MG63 (cell line): ENCODE data around the gene TUBGCP3. TPM values are rescaled to one million over a fixed set of nuclear protein-coding genes. Genes with fewer than 3 reads are reported as not detected.
A peak's percentile ranks its signal among the peaks of the same experiment; 100 is the strongest.
"Not testable (repeated sequence)": the region's sequence is repeated elsewhere in the genome, so short reads cannot be mapped to it uniquely, and the experiment has no call there.

Experiments used
- DNase-seq: peaks from one replicate; pipeline ENCODE4 v3.0.0-alpha.2; 2020
- H3K27me3 ChIP-seq: fragments of 250-450 bp; sonication (Bioruptor Pico); 2 replicates; pipeline ENCODE4 v1.5.1; 2020; ENCODE audit warnings: mild to moderate bottlenecking, moderate library complexity
- H3K36me3 ChIP-seq: fragments of 250-450 bp; sonication (Bioruptor Pico); 2 replicates; pipeline ENCODE4 v1.5.1; 2020; ENCODE audit warnings: mild to moderate bottlenecking, moderate library complexity
- H3K4me3 ChIP-seq: fragments of 250-450 bp; sonication (Bioruptor Pico); 2 replicates; pipeline ENCODE4 v1.5.1; 2020; ENCODE audit warnings: mild to moderate bottlenecking, moderate library complexity
- H3K9me3 ChIP-seq: fragments of 250-450 bp; sonication (Bioruptor Pico); 2 replicates; pipeline ENCODE4 v1.5.1; 2020; ENCODE audit warnings: mild to moderate bottlenecking, moderate library complexity
- total RNA-seq: library from RNA; depleted of rRNA; stranded (reverse); fragments of >200 nt; shearing (Covaris generic); gene quantifications from 2 replicates; pipeline ENCODE4 v1.2.3, GENCODE V29; 2014; ENCODE audit warnings: low replicate concordance

Gene TUBGCP3
- total RNA-seq, 1 experiment from 2014 or later = 8.5 TPM

DNA sequence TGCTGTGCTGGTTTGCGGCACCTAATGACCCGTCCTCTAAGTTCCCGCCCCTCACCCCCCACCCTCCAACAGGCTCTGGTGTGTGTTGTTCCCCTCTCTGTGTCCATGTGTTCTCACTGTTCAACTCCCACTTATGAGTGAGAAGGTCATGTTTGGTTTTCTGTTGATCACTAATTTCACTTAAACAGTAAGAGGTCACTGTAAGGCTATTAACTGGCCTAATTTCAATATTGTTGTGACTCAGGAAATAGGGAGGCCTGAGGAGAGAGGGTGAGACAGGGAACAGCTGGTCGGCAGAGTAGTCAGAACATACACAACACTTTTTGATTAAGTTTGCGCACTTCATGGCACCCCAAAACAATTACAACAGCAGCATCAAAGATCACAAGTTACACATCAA is 15.6 kb downstream of the TUBGCP3 start:
- H3K36me3 ChIP-seq = 0 out of 2 replicates have a peak, but pooled peaks cover 2% of the 10 kb centered on the region
- DNase-seq = no peak
- H3K9me3 ChIP-seq = peaks cover under 1% of the 10 kb centered on the region; the same call in 1 of the 2 replicates
- no peak overlapping the region for H3K4me3 ChIP-seq
- H3K27me3 ChIP-seq = no peaks in the 10 kb centered on the region

- Histone ChIP-seq H3K36me3 (peaks cover 19% of the 10 kb centered on the region), H3K9me3 (no peaks in the 10 kb centered on the region), H3K27me3 (no peaks in the 10 kb centered on the region), H3K4me3 (no peak overlapping the region)
- DNase-seq = no peak
Measured at GRCh38 chr13:112569821-112570220, 18.1 kb downstream of the TUBGCP3 start.

GRCh38 chr13:112567161-112567862 is 20.6 kb downstream of the TUBGCP3 start:
- DNase-seq = no peak
- Histone ChIP-seq H3K9me3 (no peaks in the 10 kb centered on the region), H3K36me3 (peaks cover 28% of the 10 kb centered on the region), H3K4me3 (no peak overlapping the region), H3K27me3 (no peaks in the 10 kb centered on the region)

DNA sequence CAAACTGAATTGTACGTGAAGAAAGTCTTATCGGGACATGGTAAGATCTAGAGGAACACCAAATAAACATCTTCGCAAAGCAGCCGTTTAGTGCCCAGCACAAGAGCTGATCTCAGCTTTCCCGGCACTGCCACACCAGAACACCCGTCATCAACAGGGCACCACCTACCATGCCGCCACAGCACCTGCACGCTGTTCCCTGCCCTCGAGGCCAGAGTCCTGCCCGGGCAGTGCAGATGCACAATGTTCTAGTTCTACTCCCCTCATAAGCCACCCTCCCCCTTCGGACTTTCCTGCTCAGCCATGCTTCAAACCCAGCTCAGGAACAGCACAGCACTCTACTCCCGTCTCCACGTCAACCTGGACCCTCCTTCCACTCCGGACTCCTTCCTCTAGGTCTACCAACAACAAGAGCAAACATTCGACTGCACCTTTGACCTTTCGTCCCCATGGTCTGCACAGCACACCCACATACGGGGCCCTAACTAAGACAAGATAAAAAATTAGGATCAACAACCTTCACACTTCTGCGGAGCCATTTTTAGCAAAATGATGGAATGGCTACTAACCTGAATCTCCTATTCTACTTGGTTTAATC is 25.1 kb downstream of the TUBGCP3 start:
- Histone ChIP-seq H3K27me3 (no peaks in the 10 kb centered on the region), H3K9me3 (no peaks in the 10 kb centered on the region), H3K4me3 (no peak overlapping the region), H3K36me3 (peaks cover 30% of the 10 kb centered on the region)
- DNase-seq = no peak

DNA sequence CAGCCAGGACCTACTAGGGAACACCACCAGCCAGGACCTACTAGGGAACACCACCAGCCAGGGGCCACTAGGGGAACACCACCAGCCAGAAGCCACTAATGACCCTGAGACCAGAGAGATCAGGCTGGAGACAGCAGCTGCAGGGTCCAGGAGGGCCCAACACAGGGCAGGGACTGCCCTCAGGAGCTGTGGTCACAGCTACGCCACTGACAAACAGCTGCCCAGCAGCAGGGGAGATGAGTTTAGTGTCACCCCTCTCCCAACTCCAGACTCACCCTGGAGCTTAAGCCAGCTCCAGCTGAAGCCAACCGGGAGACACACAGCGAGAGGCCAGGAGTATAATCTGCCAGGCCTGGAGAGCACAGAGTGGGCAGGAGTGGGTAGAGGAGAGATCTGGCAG is 25.7 kb downstream of the TUBGCP3 start:
- no peaks in the 10 kb centered on the region for H3K27me3 ChIP-seq
- peaks cover 36% of the 10 kb centered on the region for H3K36me3 ChIP-seq
- H3K4me3 ChIP-seq = no peak overlapping the region
- H3K9me3 ChIP-seq = no peaks in the 10 kb centered on the region
- no peak for DNase-seq

- DNase-seq = no peak
- no peaks in the 10 kb centered on the region for H3K9me3 ChIP-seq
Measured at GRCh38 chr13:112561478-112561877, 26.5 kb downstream of the TUBGCP3 start.

DNA sequence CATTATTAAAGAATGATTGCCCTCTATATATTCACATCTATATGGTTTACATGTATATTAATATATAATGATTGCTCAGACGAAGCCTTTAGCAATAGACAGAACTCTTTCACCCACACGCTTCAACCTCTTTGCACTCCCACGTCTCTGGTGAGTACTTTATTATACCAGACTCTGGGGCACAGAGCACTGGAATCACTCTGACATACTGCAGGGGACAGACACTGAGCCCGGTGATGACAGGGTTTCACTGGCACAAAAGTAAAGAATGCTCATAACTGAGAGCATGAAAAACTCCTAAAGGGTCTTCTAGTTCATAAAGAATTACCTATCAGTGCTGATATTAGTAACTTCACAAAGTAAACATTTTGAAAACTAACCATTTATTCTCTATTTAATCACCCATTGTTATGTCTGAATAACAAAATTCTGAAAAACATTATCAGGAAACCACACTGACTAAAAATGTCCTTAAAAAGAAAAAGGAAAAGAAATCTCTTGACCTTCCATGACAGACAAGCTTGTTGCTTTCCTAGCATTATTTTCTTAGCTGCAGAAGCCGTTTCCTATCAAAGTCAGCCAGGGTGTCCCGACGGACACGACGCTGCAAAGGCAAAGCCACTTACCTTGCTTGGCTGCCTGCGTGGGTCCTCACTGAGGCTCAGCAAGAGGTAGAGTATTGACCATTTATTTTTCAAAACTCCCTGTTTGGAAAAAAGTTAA is 29.1 kb downstream of the TUBGCP3 start:
- H3K36me3 ChIP-seq = peaks cover 37% of the 10 kb centered on the region
- no peaks in the 10 kb centered on the region for H3K27me3 ChIP-seq
- H3K4me3 ChIP-seq = no peak overlapping the region
- no peaks in the 10 kb centered on the region for H3K9me3 ChIP-seq
- DNase-seq = no peak

More at GRCh38 chr13:112561478-112561877, 26.5 kb downstream of the TUBGCP3 start:
- Histone ChIP-seq H3K4me3 (no peak overlapping the region), H3K27me3 (no peaks in the 10 kb centered on the region), H3K36me3 (peaks cover 34% of the 10 kb centered on the region)

- Histone ChIP-seq H3K4me3 (no peak overlapping the region), H3K9me3 (no peaks in the 10 kb centered on the region), H3K36me3 (peaks cover 38% of the 10 kb centered on the region), H3K27me3 (no peaks in the 10 kb centered on the region)
- no peak for DNase-seq
Measured at GRCh38 chr13:112556600-112556999, 31.4 kb downstream of the TUBGCP3 start.

- H3K36me3 ChIP-seq = peaks cover 50% of the 10 kb centered on the region
- no peaks in the 10 kb centered on the region for H3K9me3 ChIP-seq
- no peak overlapping the region for H3K4me3 ChIP-seq
- DNase-seq = no peak
- H3K27me3 ChIP-seq = no peaks in the 10 kb centered on the region
Measured at GRCh38 chr13:112554214-112554850, 33.6 kb downstream of the TUBGCP3 start.

- H3K36me3 ChIP-seq = peaks cover 38% of the 10 kb centered on the region
- H3K9me3 ChIP-seq, DNase-seq, H3K27me3 ChIP-seq, H3K4me3 ChIP-seq: not testable (repeated sequence)
Measured at GRCh38 chr13:112548975-112549374, 39.0 kb downstream of the TUBGCP3 start.

DNA sequence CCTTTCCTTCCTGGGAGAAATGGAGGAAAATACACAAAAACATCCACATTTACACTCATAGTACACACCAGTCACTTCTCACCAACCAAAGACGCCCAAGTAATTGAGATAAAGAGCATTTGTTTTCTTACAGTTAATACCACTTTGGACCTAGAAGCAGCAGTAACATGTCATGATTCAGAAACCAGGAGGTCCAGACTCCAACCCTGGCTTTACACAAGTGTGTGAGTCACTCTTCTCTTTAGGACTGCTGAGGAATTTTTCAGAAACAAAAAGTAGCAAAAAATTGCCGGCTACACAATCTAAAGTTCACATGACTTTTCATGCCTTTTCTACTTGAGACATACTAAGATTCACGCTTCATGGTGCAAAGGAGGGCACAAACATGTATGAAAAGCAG is 42.1 kb downstream of the TUBGCP3 start:
- no peaks in the 10 kb centered on the region for H3K27me3 ChIP-seq
- peaks cover 35% of the 10 kb centered on the region for H3K36me3 ChIP-seq
- no peak overlapping the region for H3K4me3 ChIP-seq
- no peaks in the 10 kb centered on the region for H3K9me3 ChIP-seq
- DNase-seq = peak; percentile 36

DNA sequence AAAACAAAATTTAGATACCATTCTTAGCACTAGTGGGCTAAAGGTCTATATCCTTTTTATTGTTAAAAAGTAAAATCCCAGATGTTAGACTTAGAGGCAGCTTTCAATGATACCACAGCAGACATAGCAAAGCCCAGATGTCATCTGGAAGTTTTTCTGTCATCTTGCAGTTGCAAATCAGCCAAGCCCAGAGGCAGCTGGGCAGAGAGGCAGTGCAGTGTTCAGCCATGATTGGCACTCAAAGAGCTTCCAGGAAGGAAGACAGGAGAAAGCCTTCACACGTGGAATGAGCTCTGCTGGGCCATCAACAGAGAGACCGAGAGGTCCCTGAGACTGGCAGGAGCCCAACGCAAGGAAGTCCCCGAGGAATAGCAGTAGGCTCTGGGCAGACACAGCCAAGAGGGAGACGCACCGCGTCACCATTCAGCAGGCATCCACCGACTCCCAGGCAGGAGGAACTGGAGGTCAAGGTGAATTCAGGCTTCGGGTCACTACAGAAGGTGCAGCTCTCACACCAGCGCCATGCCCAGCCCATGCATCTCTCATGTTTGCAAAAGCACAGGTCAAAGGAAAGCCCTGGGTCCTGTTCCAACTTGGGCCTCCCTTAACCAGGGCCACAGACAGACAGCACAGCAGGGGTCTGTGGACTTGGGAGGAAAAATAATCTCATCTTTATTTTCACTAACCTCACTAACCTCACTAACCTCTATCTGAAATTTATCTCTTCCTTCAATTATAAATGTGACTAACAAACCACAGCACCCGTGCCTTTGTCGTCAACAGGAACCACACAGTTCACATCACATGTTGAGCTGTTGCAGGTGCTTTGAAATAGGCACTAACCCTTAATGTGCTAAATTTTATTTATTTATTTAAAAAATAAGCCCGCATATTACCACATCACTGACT is 54.9 kb downstream of the TUBGCP3 start:
- no peak for DNase-seq
- Histone ChIP-seq H3K4me3 (no peak overlapping the region), H3K27me3 (no peaks in the 10 kb centered on the region), H3K36me3 (no peaks in the 10 kb centered on the region), H3K9me3 (no peaks in the 10 kb centered on the region)

DNA sequence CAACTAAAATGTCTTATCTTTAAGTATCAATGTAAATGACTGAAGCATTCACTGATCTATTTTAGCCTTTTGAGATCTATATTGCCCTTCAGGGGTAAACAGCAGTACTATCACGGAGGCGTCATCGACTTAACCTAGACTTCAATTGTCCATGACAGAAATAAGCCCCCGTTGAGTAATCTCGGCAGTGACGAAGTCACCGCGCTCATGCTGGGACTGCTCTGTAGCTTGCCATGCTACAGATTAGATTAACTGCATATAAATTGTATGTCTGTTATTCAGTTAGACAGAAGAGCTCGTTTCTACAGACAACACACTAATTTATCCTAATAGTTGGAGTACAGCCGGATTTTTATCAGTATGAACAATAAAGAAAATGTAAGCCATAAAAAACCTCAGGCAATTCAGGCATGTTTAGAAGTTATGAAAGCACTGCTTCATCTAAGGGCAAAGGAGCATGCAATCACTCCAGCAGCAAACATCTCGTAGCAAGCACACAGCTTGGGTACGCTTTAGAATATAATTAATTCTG is 56.6 kb downstream of the TUBGCP3 start:
- no peak for DNase-seq
- H3K9me3 ChIP-seq = no peaks in the 10 kb centered on the region
- H3K36me3 ChIP-seq = no peaks in the 10 kb centered on the region; the same call in 1 of the 2 replicates
- H3K27me3 ChIP-seq = no peaks in the 10 kb centered on the region
- H3K4me3 ChIP-seq = no peak overlapping the region

DNA sequence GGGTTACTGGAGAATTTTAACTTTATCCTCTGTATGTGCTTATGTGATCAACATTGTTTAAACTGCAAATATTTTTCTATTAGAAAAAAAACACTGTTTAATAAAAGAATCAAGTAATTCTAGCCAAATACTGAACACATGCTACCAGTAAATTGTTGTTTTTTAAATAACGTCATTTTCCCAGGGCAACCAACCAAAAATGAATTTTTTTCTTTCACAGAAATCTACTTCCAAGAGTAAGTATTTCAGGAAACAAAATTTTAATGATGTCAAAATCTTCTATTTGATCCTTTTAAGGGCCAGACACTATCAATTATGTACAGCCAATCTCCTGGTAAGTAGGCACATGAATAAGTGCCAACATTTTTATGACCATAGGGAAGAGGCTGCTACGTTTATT is 57.1 kb downstream of the TUBGCP3 start:
- no peaks in the 10 kb centered on the region for H3K9me3 ChIP-seq
- H3K4me3 ChIP-seq = no peak overlapping the region
- DNase-seq = no peak
- H3K36me3 ChIP-seq = no peaks in the 10 kb centered on the region; the same call in 1 of the 2 replicates
- H3K27me3 ChIP-seq = no peaks in the 10 kb centered on the region

DNA sequence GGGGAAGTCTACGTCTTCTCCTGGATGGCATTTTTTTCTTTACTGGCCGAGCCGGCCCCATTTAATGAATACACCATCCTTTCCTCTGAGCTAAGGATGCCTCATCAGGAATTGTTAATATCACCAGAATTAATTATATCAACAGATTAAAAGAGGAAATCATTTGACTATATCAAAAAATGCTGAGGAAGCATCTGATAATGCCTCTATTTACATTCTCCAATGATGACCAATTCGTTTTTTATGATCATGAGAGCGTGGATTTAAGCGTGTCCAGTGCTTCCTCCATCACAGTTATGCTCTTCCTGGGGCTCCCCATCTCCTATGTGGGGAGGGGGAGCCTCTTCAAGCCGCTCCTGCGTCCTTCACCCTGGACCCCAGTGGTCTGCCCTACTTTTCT is 58.7 kb downstream of the TUBGCP3 start:
- no peaks in the 10 kb centered on the region for H3K27me3 ChIP-seq
- H3K4me3 ChIP-seq = no peak overlapping the region
- no peak for DNase-seq
- no peaks in the 10 kb centered on the region; the same call in 1 of the 2 replicates for H3K36me3 ChIP-seq
- no peaks in the 10 kb centered on the region for H3K9me3 ChIP-seq
